Duodenal mucosa (tissue), 2 donors: Measurements from ENCODE around the gene EIF5AL1.

Experiments
- H3K27ac ChIP-seq: one replicate; pipeline ENCODE4 v1.7.0; 2013; ENCODE audit warnings: low read depth, low read length
- H3K27me3 ChIP-seq, 2 donors: one replicate each; pipeline ENCODE4 v1.7.0; 2013; ENCODE audit warnings: low read length in 2 of 2, control low read depth in 1 of 2; ENCODE audit not compliant: insufficient read depth in 2 of 2, control insufficient read depth in 1 of 2
- H3K36me3 ChIP-seq, 2 donors: one replicate each; pipeline ENCODE4 v1.7.0; 2013; ENCODE audit warnings: low read length in 2 of 2, control low read depth in 1 of 2; ENCODE audit not compliant: insufficient read depth in 2 of 2, control insufficient read depth in 1 of 2
- H3K4me1 ChIP-seq, 2 donors: one replicate each; pipeline ENCODE4 v1.7.0; 2013; ENCODE audit warnings: low read length in 2 of 2, control low read depth in 1 of 2; ENCODE audit not compliant: insufficient read depth in 2 of 2, control insufficient read depth in 1 of 2
- H3K4me3 ChIP-seq, 2 donors: one replicate each; pipeline ENCODE4 v1.7.0; 2013; ENCODE audit warnings: low read length in 2 of 2, low read depth in 1 of 2
- H3K9ac ChIP-seq, 2 donors: one replicate each; pipeline ENCODE4 v1.7.0; 2013; ENCODE audit warnings: low read length in 2 of 2, low read depth in 1 of 2
- H3K9me3 ChIP-seq, 2 donors: one replicate each; pipeline ENCODE4 v1.7.0; 2013; ENCODE audit warnings: low read length in 2 of 2, control low read depth in 1 of 2; ENCODE audit not compliant: control insufficient read depth in 1 of 2

The EIF5AL1 gene

DNA sequence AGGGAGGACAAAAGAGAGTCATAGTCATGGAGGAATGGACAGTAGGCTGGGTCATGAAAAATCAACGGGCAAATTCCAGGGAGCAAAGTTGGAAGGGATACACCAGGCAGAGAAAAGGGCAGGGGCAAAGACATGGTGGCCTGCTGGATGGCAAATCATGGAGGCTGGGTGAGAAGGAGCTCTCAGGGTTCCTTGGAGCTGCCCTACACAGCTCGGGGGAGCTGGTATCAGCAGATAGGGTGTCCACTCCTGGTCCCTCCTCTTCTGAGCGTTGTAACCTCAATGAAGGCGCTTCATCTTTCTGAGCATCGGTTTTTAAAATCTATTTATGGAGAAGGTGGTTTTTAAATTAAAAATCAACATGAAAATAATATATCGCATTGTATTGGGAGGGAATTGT is 27.9 kb upstream of the EIF5AL1 start:
- H3K9ac ChIP-seq, result no peak overlapping the region
- no peaks in the 10 kb centered on the region for H3K9me3 ChIP-seq
- no peak overlapping the region for H3K27ac ChIP-seq
- no peaks in the 10 kb centered on the region for H3K27me3 ChIP-seq
- H3K36me3 ChIP-seq, result no peaks in the 10 kb centered on the region
- H3K4me3 ChIP-seq, result no peak overlapping the region
- peaks cover 0 to 5% of the 10 kb centered on the region in 2 donors for H3K4me1 ChIP-seq

DNA sequence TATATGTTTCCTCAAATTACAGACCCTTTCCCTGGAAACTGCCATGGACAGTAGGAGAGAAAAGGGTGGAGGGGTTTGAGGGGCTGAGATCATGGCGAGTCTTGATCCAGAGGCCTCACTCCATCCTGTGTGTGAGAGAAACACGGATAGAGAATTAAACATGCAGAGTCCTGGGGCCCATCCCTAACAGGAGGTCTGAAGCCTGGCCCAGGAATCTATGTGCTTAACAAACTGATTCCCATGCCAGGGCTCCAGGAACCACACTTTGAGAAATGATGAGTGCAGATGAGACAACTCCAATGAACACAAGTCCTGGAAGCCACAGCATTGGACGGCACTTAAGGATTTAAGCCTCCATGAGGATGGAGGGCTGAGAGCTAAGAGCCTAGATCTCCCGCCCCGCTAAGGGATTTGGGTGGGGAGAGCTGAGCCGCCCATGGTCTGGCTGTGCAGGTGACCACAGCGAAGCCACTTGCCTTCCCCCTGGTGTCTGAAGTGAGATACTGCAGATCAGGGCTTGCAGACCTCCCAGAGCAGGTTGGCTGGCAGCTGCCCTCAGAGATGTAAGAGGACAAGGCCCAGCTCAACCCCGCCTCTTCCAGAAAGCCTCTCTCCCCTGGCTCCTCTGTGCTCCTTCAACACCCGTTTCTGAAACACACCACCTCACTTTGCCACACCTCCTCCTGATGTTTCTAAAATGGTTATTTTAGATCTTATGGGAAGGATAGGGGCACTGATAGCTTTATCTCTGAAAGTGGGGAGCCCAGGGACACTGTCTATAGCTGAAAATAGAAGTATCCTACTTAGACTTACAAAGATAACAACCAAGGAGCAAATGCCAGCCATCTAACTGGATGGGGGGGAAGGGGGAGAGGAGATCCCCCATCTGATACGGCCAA is 24.8 kb upstream of the EIF5AL1 start:
- Histone ChIP-seq H3K4me3 (no peak overlapping the region), H3K27ac (no peak overlapping the region)

DNA sequence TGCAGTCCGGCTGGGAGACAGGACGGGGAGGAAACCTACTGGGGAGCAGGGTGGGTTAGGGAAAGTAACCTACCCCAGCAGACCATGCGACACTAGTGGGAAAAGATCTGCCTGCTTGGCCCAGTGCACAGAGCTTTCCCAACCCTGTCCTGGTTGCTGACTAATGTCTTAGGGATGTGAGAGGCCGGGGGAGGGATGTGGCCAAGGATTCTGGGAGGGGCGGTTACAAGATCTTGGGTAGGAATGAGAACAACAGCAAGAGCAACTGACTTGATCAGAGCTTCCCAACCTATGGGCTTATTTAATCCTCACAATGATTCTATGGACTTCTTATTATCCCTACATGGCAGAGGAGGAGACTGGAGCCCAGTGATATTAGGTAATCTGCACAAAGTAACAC is 24.0 kb upstream of the EIF5AL1 start:
- Histone ChIP-seq H3K27me3 (no peaks in the 10 kb centered on the region), H3K27ac (no peak overlapping the region), H3K9ac (no peak overlapping the region), H3K4me3 (no peak overlapping the region), H3K4me1 (peaks cover 0 to 5% of the 10 kb centered on the region in 2 donors), H3K36me3 (no peaks in the 10 kb centered on the region), H3K9me3 (no peaks in the 10 kb centered on the region)

More for the DNA sequence above, 24.8 kb upstream of the EIF5AL1 start:
- no peaks in the 10 kb centered on the region for H3K27me3 ChIP-seq
- peaks cover 0 to 5% of the 10 kb centered on the region in 2 donors for H3K4me1 ChIP-seq
- no peaks in the 10 kb centered on the region for H3K36me3 ChIP-seq
- H3K9me3 ChIP-seq, result no peaks in the 10 kb centered on the region
- no peak overlapping the region for H3K9ac ChIP-seq

DNA sequence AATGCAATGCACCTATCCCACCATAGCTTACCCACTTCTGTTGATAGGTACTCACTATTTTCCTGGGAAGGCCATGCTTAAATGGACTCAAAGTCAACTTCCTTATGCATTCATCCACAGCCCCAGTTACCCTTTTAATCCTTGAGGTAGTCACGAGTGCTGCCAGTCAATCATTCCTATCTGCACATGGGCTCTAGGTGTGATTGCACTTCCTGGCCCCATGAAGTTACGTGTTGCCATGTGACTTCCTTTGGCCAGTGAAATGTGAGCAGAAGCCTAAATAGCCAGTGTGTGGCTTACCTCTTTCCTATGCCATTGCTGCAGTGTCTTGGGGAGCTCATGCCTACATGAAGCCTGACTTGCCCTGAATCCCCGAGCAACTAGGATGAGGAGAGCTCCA is 23.5 kb upstream of the EIF5AL1 start:
- H3K27ac ChIP-seq, result no peak overlapping the region
- H3K4me1 ChIP-seq, result peaks cover 0 to 5% of the 10 kb centered on the region in 2 donors
- H3K36me3 ChIP-seq, result no peaks in the 10 kb centered on the region
- no peaks in the 10 kb centered on the region for H3K9me3 ChIP-seq
- no peaks in the 10 kb centered on the region for H3K27me3 ChIP-seq
- no peak overlapping the region for H3K9ac ChIP-seq
- H3K4me3 ChIP-seq, result no peak overlapping the region

DNA sequence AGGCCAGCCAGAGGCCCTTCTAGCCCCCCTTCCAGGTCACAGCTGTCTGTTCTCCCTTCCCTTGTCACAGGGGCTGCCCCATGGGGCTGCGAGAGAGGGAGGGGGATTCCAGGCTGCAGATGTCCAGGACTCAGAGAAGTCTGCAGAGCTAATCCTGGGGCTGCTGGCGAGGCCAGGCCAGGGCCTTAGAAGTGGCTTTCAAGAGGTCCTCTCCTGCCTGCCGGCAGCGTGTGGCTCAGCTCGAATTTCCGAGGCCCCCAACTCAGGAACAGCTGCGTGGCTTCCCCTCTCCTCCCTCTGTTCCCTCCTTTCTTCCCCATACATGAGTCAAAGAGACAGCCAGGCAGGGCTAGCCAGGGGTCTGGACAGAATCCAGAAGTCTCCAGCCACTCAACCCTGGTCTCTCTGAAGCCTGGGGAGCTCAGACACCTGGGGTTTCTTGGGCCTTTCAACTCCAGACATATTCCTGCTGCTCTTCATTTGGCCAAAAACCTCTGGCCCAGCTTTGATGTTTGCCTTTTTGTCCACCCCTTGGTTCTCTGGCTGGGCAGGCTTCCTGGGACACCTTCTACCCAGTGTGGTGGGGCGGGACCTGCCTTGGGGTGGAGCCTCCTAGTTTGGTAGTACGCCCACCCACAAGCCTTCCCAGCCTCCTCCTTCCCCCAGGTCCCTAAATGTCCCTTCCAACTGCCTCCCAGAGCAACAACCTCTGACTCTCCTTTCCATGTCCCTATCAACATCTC is 21.8 kb upstream of the EIF5AL1 start:
- H3K27ac ChIP-seq, result no peak overlapping the region

DNA sequence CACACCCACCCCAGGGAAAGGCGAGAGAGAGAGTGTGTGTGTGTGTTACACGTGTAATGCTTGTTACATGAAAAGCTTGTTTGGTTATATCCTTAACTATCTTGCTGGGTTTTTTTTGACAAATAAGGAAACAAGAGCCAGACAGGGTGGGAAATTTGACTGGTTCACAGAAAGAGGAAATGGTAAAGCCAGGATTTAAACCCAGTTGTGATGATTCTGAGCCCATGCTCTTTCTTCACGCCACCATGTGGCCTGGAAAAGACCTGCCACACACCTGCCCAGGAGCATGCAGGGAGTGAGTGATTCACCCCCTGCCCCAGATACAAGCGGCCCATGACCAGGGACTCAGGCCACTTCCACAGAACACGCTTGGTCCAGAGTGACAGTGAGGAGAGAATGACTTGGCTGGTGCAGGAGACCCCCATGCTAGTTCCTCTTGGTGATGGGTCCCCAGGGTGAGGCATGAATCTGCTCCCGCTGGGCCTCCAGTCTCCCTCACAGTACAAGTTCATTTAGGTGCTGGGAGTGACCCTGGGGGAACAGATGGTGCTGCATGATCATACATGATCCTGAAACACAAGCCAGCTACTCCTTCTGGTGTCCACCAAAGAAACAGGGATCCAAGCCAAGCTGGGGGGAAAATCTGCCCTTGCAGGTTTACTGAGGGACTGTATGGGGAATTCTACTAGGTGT is 21.0 kb upstream of the EIF5AL1 start:
- no peak overlapping the region for H3K27ac ChIP-seq
- no peak overlapping the region for H3K4me3 ChIP-seq
- H3K4me1 ChIP-seq, result peaks cover 0 to 5% of the 10 kb centered on the region in 2 donors
- H3K27me3 ChIP-seq, result no peaks in the 10 kb centered on the region
- H3K36me3 ChIP-seq, result no peaks in the 10 kb centered on the region
- no peak overlapping the region for H3K9ac ChIP-seq
- no peaks in the 10 kb centered on the region for H3K9me3 ChIP-seq

More for the DNA sequence above, 21.8 kb upstream of the EIF5AL1 start:
- Histone ChIP-seq H3K9me3 (no peaks in the 10 kb centered on the region), H3K36me3 (no peaks in the 10 kb centered on the region), H3K27me3 (no peaks in the 10 kb centered on the region), H3K4me3 (no peak overlapping the region), H3K9ac (no peak overlapping the region), H3K4me1 (peaks cover 0 to 5% of the 10 kb centered on the region in 2 donors)

DNA sequence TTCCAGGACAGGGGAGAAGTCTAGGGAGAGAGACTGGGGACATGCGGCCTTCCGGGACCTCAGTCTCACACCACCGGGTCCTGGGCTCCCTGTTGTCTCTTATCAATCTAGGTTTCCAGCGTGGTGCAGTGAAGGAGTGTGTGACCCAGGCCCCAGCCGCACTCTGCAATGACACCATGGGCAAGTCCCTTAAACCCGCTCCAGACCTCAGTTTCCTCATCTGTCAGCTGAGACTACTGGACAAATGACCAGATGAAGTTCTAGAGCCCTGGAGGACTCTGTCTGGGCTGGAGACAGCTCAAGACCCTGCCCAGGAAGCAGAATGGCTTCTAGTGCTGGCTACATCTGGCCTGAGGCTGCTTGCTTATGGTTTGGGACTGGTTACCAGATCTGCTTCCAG is 20.1 kb upstream of the EIF5AL1 start:
- no peaks in the 10 kb centered on the region for H3K9me3 ChIP-seq
- H3K27me3 ChIP-seq, result peaks cover 0 to 4% of the 10 kb centered on the region in 2 donors
- H3K27ac ChIP-seq, result no peak overlapping the region
- no peaks in the 10 kb centered on the region for H3K36me3 ChIP-seq
- H3K9ac ChIP-seq, result no peak overlapping the region
- H3K4me1 ChIP-seq, result peaks cover 0 to 5% of the 10 kb centered on the region in 2 donors
- no peak overlapping the region for H3K4me3 ChIP-seq

DNA sequence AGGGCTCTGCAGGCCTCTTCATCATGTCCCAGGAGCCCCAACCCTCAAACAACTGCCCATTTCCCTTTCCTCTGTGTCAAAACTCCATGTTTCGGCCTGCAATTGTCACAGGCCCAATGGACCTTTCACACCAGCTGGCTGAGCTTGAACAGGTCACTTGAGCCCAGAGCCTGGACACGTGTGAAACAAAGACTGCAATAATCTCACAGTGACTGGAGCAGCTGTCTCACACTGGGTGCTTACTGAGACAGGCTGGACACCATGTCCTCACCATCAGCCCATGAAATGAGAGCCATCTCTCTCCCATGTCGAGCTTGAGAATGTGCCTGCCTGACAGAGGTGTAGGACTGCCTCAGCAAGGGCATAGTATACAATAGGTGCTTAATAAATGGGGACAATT is 19.5 kb upstream of the EIF5AL1 start:
- Histone ChIP-seq H3K36me3 (no peaks in the 10 kb centered on the region), H3K27ac (no peak overlapping the region)

DNA sequence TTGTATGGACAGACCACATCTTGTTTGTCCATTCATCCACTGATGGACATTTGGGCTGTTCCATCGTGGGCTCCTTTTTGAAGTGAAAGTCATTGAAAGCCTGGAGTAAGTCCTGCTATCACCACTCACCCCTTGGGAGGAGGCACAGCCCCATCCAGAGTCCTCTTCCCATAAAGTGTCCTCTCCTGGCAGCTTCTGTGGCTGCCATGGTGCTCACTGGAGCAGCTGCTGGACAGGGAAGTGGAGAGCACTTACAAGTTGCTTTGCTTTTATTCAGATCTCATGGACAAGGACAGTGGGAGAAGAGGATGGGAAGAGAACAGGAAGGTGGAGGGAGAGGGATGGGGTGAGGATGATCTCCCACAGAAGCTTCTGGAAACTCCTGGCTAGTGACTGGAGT is 18.5 kb upstream of the EIF5AL1 start:
- H3K9me3 ChIP-seq, result no peaks in the 10 kb centered on the region
- peaks cover 3 to 4% of the 10 kb centered on the region in 2 donors for H3K27me3 ChIP-seq
- no peak overlapping the region for H3K27ac ChIP-seq
- H3K4me1 ChIP-seq, result peaks cover 0 to 2% of the 10 kb centered on the region in 2 donors
- no peak overlapping the region for H3K9ac ChIP-seq
- H3K4me3 ChIP-seq, result no peak overlapping the region
- H3K36me3 ChIP-seq, result no peaks in the 10 kb centered on the region

More for the DNA sequence above, 19.5 kb upstream of the EIF5AL1 start:
- H3K4me1 ChIP-seq, result peaks cover 0 to 5% of the 10 kb centered on the region in 2 donors
- H3K9me3 ChIP-seq, result no peaks in the 10 kb centered on the region
- no peak overlapping the region for H3K4me3 ChIP-seq
- H3K27me3 ChIP-seq, result peaks cover 0 to 4% of the 10 kb centered on the region in 2 donors
- no peak overlapping the region for H3K9ac ChIP-seq
